ENCODE measurements around the gene TLCD1.
"Not testable (repeated sequence)": the region's sequence is repeated elsewhere in the genome, so short reads cannot be mapped to it uniquely, and the experiment has no call there.

The TLCD1 gene

GRCh38 chr17:28728364-28729200 lies 2.5 kb upstream of the TLCD1 start, which contains the start of gene NEK8:
TSS of gene NEK8 (plus strand) at chr17:28728788. CDS start at chr17:28728814, 26 bp downstream.
- DNase-seq: peak; percentile 97

- DNase-seq: peak; percentile 94
Measured at GRCh38 chr17:28726627-28727491, 826 bp upstream of the TLCD1 start.

- peak; percentile 72 for DNase-seq
Measured at GRCh38 chr17:28725660-28726225, 290 bp downstream of the TLCD1 start.

- peak; percentile 37 for DNase-seq
Measured at GRCh38 chr17:28725166-28725659, 820 bp downstream of the TLCD1 start.

- DNase-seq: peak; percentile 26
Measured at GRCh38 chr17:28724500-28725165, 1.4 kb downstream of the TLCD1 start.

GRCh38 chr17:28723836-28724499 lies 2.1 kb downstream of the TLCD1 start:
- DNase-seq: not testable (repeated sequence)

- DNase-seq: no peak
Measured at GRCh38 chr17:28723159-28723835, 2.7 kb downstream of the TLCD1 start.

- no peak for DNase-seq
Measured at GRCh38 chr17:28722417-28723158, 3.4 kb downstream of the TLCD1 start.

- not testable (repeated sequence) for DNase-seq
Measured at GRCh38 chr17:28720997-28721329, 5.1 kb downstream of the TLCD1 start.

- DNase-seq: peak; percentile 48
Measured at GRCh38 chr17:28720247-28720996, 5.6 kb downstream of the TLCD1 start.

GRCh38 chr17:28719021-28719433 lies 7.0 kb downstream of the TLCD1 start:
- DNase-seq: no peak

GRCh38 chr17:28718333-28719020 lies 7.6 kb downstream of the TLCD1 start:
- DNase-seq: no peak

- DNase-seq: peak; percentile 40
Measured at GRCh38 chr17:28717578-28718332, 8.3 kb downstream of the TLCD1 start, which contains the start of gene RAB34. TSS of gene RAB34 (minus strand) at chr17:28717868. CDS start at chr17:28717266, 602 bp downstream.

- DNase-seq: peak; percentile 34
Measured at GRCh38 chr17:28716740-28717577, 9.1 kb downstream of the TLCD1 start.

GRCh38 chr17:28715217-28715616 lies 10.8 kb downstream of the TLCD1 start:
- DNase-seq: no peak

- no peak for DNase-seq
Measured at GRCh38 chr17:28714281-28714680, 11.8 kb downstream of the TLCD1 start.

- DNase-seq: no peak
Measured at GRCh38 chr17:28712705-28713415, 13.2 kb downstream of the TLCD1 start.
